Endothelial cell of umbilical vein (primary cell): ENCODE measurements around the gene EIF2S1. TPM values are rescaled to one million over a fixed set of nuclear protein-coding genes. Genes with fewer than 3 reads are reported as not detected.

ENCODE experiments used
- Bru-seq: library from RNA; stranded (reverse); fragments of 400-500 nt; gene quantifications from one replicate; lab custom pipeline; 2021; lab: Mats Ljungman, UMichigan
- BruChase-seq, 2 experiments: library from RNA; stranded (reverse); fragments of 400-500 nt; gene quantifications; one replicate each; lab custom pipeline; 2021; lab: Mats Ljungman, UMichigan
- BruUV-seq: library from RNA; stranded (reverse); fragments of 400-500 nt; replicated peaks from 2 replicates; lab custom pipeline; 2021; lab: Mats Ljungman, UMichigan
- CTCF ChIA-PET: fragments of 300-600, 350-600 bp; sonication (Branson Sonifier 250); formaldehyde crosslinking; loops from one replicate; lab custom pipeline; 2021; ENCODE audit warnings: antibody characterized with exemption, inconsistent platforms; lab: Charles Lee
- POLR2A ChIA-PET: fragments of 300-600, 350-600 bp; sonication (Branson Sonifier 250); formaldehyde crosslinking; loops from one replicate; lab custom pipeline; 2021; ENCODE audit warnings: antibody characterized with exemption, inconsistent platforms; lab: Charles Lee
- DNase-seq: peaks from one replicate; pipeline ENCODE4 v3.0.0-alpha.2; 2011; ENCODE audit warnings: low read depth, low spot score
- FAIRE-seq: peaks from 2 replicates; lab custom pipeline; 2011; peaks lifted over from hg19 to GRCh38; lab: Jason Lieb, UNC
- H2AFZ ChIP-seq: 2 replicates; pipeline ENCODE4 v1.6.0; 2012; ENCODE audit warnings: low read depth, low read length, control low read depth, inconsistent platforms
- H3K27ac ChIP-seq: 2 replicates; pipeline ENCODE4 v1.5.1; 2011; ENCODE audit warnings: low read depth, mild to moderate bottlenecking, control low read depth, low read length, moderate library complexity; ENCODE audit not compliant: insufficient read depth
- H3K27me3 ChIP-seq, 2 experiments: 2 replicates each; pipeline versions ENCODE4 v1.6.0 to v1.6.1; 2011; ENCODE audit warnings: low read length in 2 of 2, mixed read lengths in 1 of 2; ENCODE audit not compliant: control insufficient read depth in 2 of 2, insufficient read depth in 2 of 2
- H3K36me3 ChIP-seq, 2 experiments: 2 replicates in 1 of 2; 3 replicates in 1 of 2; pipeline ENCODE4 v1.5.1; 2011; ENCODE audit warnings: low read length in 2 of 2, mild to moderate bottlenecking in 1 of 2, moderate library complexity in 1 of 2; ENCODE audit not compliant: control insufficient read depth in 2 of 2, insufficient read depth in 2 of 2; ENCODE audit errors: extremely low read depth in 1 of 2
- H3K4me1 ChIP-seq: 3 replicates; pipeline ENCODE4 v1.5.1; 2011; ENCODE audit warnings: mild to moderate bottlenecking, low read length; ENCODE audit not compliant: control insufficient read depth, insufficient read depth; ENCODE audit errors: extremely low read depth
- H3K4me2 ChIP-seq: 2 replicates; pipeline ENCODE4 v1.6.1; 2011; ENCODE audit warnings: low read length, control low read depth, mixed read lengths; ENCODE audit not compliant: insufficient read depth
- H3K4me3 ChIP-seq, 3 experiments: fragments of 200-600 bp in 1 of 3; sonication (generic), shearing (Covaris generic) in 1 of 3; replicated peaks in 1 of 3; 2 replicates each; pipeline ENCODE4 v1.5.1; 2011 to 2016; ENCODE audit warnings: control low read depth in 3 of 3, low read length in 3 of 3, mild to moderate bottlenecking in 2 of 3, inconsistent platforms in 1 of 3, low read depth in 1 of 3, moderate library complexity in 1 of 3; ENCODE audit not compliant: insufficient read depth in 1 of 3
- H3K79me2 ChIP-seq: 2 replicates; pipeline ENCODE4 v1.6.0; 2012; ENCODE audit warnings: low read length, inconsistent platforms; ENCODE audit not compliant: control insufficient read depth, insufficient read depth
- H3K9ac ChIP-seq: replicated peaks from 2 replicates; pipeline ENCODE3; 2011; ENCODE audit warnings: low read length, control low read depth; ENCODE audit not compliant: insufficient read depth; ENCODE audit errors: extremely low read depth
- H3K9me1 ChIP-seq: replicated peaks from 3 replicates; pipeline ENCODE4 v1.6.0; 2011; ENCODE audit warnings: mild to moderate bottlenecking, low read length; ENCODE audit not compliant: control insufficient read depth, insufficient read depth; ENCODE audit errors: extremely low read depth
- H3K9me3 ChIP-seq: replicated peaks from 2 replicates; pipeline ENCODE4 v1.5.1; 2012; ENCODE audit warnings: low read length, inconsistent platforms; ENCODE audit not compliant: control insufficient read depth, insufficient read depth
- H4K20me1 ChIP-seq: replicated peaks from 2 replicates; pipeline ENCODE3; 2011; ENCODE audit warnings: mild to moderate bottlenecking, low read length; ENCODE audit not compliant: control insufficient read depth, insufficient read depth; ENCODE audit errors: extremely low read depth
- FOS ChIP-seq: IDR thresholded peaks from 2 replicates; pipeline ENCODE4 v1.6.1; 2011; ENCODE audit warnings: mild to moderate bottlenecking, low read length, moderate library complexity, borderline replicate concordance; ENCODE audit not compliant: insufficient read depth
- JUN ChIP-seq: IDR thresholded peaks from 2 replicates; pipeline ENCODE4 v1.6.1; 2011; ENCODE audit warnings: borderline replicate concordance, low read depth; ENCODE audit not compliant: insufficient read length, insufficient read depth
- MAX ChIP-seq: IDR thresholded peaks from 2 replicates; pipeline ENCODE4 v1.6.1; 2011; ENCODE audit not compliant: insufficient read depth, insufficient read length
- MYC ChIP-seq: IDR thresholded peaks from one replicate; pipeline ENCODE4 v1.6.1; 2011; ENCODE audit warnings: mild to moderate bottlenecking, low read depth, low read length
- POLR2A ChIP-seq: IDR thresholded peaks from 2 replicates; pipeline ENCODE4 v1.6.1; 2012; ENCODE audit warnings: low read depth, mild to moderate bottlenecking, control low read depth, low read length
- POLR2AphosphoS5 ChIP-seq: IDR thresholded peaks from 2 replicates; pipeline ENCODE4 v1.6.1; 2012; ENCODE audit warnings: low read depth, mild to moderate bottlenecking, control low read depth, low read length, moderate library complexity; ENCODE audit not compliant: insufficient read depth
- dilution Hi-C: fragments of 300-500 bp; cut with MboI; formaldehyde crosslinking; loops from one replicate; pipeline ENCODE4 v1.15.0; 2019; ENCODE audit warnings: low sequenced_read_pairs; ENCODE audit not compliant: extremely low pct_ligation_motif_present
- intact Hi-C: fragments of 100-400 bp; cut with micrococcal nuclease; formaldehyde crosslinking; loops from one replicate; pipeline ENCODE4 v1.10.0; 2022
- long read RNA-seq: library from polyadenylated mRNA; stranded (forward); transcript quantifications from one replicate; pipeline ENCODE4 v2.0.0, GENCODE V29; 2021
- polyA minus RNA-seq, 3 experiments: library from RNA; depleted of rRNA, polyadenylated mRNA; stranded (reverse); fragments of >200 nt; gene quantifications; 1 replicate in 1 of 3; 2 replicates in 2 of 3; pipeline ENCODE4 v1.2.3, GENCODE V29; 2011
- polyA plus RNA-seq, 4 experiments: library from polyadenylated mRNA; depleted of rRNA in 3 of 4; stranded (reverse) in 3 of 4; unstranded in 1 of 4; fragments of >200 nt; gene quantifications; 2 replicates each; pipeline versions ENCODE4 v1.2.1 to v1.2.3, GENCODE V29; 2011 to 2012; ENCODE audit warnings: missing spikeins in 1 of 4
- total RNA-seq: library from RNA; stranded (reverse); gene quantifications from 2 replicates; pipeline ENCODE4 v1.2.3, GENCODE V29; 2021
- TF ChIP-seq, protein P1 (sequence below), 2 donors: IDR thresholded peaks; 1 replicate in 1 of 2; 2 replicates in 1 of 2; pipeline ENCODE4 v1.5.1; 2011; ENCODE audit warnings: low read length in 2 of 2, mild to moderate bottlenecking in 2 of 2, moderate library complexity in 2 of 2, control low read depth in 1 of 2, inconsistent platforms in 1 of 2, low read depth in 1 of 2; ENCODE audit not compliant: insufficient read depth in 1 of 2; ENCODE audit errors: extremely low read depth in 1 of 2

Gene EIF2S1
- total RNA-seq (130 and 135 TPM in 2 replicates), polyA plus RNA-seq (20.2 and 36.8 TPM in 2 replicates), polyA minus RNA-seq (86.2 and 99.6 TPM in 2 replicates), Bru-seq, nascent RNA (percentile 94 among the genes with signal in this experiment), BruChase-seq, experiment 1, labeled RNA remaining after a 6-hour chase (percentile 95 among the genes with signal in this experiment), BruChase-seq, experiment 2, labeled RNA remaining after a 2-hour chase (percentile 91 among the genes with signal in this experiment)
- 64.9 and 85.2 TPM in 2 replicates for polyA plus RNA-seq (2011; cell fraction: cytosol; rRNA removed)
- 31.1 and 55.5 TPM in 2 replicates for polyA plus RNA-seq (2011; cell fraction: nucleus; rRNA removed)
- polyA plus RNA-seq (2012), result 161 and 284 TPM in 2 replicates
- 125 TPM for polyA minus RNA-seq (2011; cell fraction: cytosol; rRNA and poly(A)+ RNA removed)
- polyA minus RNA-seq (2011; cell fraction: nucleus; rRNA and poly(A)+ RNA removed), result 12.5 and 21.0 TPM in 2 replicates
- long read RNA-seq, full-length matches to known transcripts, result 460 of 479 reads
- long read RNA-seq, partial matches to known transcripts, result 9 of 479 reads
- long read RNA-seq, other reads (novel, unspliced or antisense), result 10 of 479 reads

DNA sequence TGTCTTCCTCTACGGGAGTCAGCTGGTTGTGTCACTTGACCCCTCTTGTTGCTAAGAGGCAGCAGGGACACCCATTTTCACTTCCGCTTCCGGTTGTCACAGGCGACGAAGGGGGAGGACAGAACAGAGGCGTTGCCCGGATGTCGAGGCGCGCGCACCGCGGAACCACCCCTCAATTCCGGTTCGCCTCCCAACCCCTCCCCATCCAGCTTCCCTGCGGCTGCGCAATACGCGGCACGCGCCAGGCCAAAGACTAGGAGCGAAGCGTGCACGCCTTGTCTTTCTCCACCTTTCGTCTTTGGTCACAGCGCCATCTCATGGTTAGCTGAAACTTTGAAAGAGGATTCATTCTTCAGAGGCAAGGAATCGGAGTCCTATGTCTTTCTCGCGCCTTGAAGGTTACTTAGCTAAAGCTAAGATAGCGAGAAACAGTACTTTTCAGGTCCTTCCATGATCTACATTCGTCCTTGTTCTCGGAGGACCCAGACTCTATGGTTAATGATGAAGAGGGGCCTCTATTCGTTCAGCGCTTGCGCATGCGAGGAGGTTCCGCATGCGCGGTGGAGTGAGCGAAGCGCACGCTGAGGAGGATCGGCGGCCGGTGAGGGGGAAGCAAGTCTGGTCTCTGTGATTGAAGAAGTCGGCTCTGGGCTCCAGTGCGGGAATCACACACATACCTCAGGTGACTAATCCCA, at the start of gene EIF2S1, which contains the start of gene ATP6V1D:
EIF2S1 (plus strand) TSS at position 554 of the 695 bp plus-strand sequence. CDS start 4,440 bp downstream, outside the sequence.
ATP6V1D (minus strand) TSS at position 30 of the 695 bp plus-strand sequence. CDS start 106 bp downstream, outside the sequence.
- Histone ChIP-seq H4K20me1 (no peaks in the 10 kb centered on the region), H3K4me3 (peak within 1 kb of the TSS; percentile 75 to 83 (median 83)), H3K36me3 (no peaks in the 10 kb centered on the region), H3K27me3 (no peaks in the 10 kb centered on the region), H2AFZ (peak within 1 kb of the TSS; percentile 86), H3K9me3 (no peaks in the 10 kb centered on the region), H3K4me1 (peaks cover 35% of the 10 kb centered on the region), H3K4me2 (peak within 1 kb of the TSS; percentile 88), H3K9ac (peak within 1 kb of the TSS; percentile 99), H3K79me2 (peaks cover 92% of the 10 kb centered on the region), H3K27ac (peak within 1 kb of the TSS; percentile 96), H3K9me1 (no peaks in the 10 kb centered on the region)
- CTCF ChIA-PET, result interaction anchor here (0.7 to 2.1 kb wide), 34 partner anchors 9 to 852 kb away, joined by 3 to 19 read pairs (median 4); partner anchors contain the start of genes GPHN, RDH11 and ZFYVE26
- TF ChIP-seq, protein P1, sequence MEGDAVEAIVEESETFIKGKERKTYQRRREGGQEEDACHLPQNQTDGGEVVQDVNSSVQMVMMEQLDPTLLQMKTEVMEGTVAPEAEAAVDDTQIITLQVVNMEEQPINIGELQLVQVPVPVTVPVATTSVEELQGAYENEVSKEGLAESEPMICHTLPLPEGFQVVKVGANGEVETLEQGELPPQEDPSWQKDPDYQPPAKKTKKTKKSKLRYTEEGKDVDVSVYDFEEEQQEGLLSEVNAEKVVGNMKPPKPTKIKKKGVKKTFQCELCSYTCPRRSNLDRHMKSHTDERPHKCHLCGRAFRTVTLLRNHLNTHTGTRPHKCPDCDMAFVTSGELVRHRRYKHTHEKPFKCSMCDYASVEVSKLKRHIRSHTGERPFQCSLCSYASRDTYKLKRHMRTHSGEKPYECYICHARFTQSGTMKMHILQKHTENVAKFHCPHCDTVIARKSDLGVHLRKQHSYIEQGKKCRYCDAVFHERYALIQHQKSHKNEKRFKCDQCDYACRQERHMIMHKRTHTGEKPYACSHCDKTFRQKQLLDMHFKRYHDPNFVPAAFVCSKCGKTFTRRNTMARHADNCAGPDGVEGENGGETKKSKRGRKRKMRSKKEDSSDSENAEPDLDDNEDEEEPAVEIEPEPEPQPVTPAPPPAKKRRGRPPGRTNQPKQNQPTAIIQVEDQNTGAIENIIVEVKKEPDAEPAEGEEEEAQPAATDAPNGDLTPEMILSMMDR (IDR thresholded peaks at IDR 0.05; ENCODE audit: extremely low read depth in 1 of 2, insufficient read depth in 1 of 2, low read depth in 1 of 2, low read length in 2 of 2), result peak; percentile 81 to 98
- TF ChIP-seq JUN (no peak), FOS (no peak), POLR2AphosphoS5 (peak; percentile 77), POLR2A (peak; percentile 75), MYC (peak; percentile 73), MAX (peak; percentile 89)
- FAIRE-seq (peak; percentile 93), DNase-seq (peak; percentile 99)
- intact Hi-C loops, result loop anchor here (1.0 to 10.0 kb wide), 7 partner anchors 54 to 853 kb away; partner anchors contain the start of genes GPHN, PALS1 and RDH11
- BruUV-seq, result no TSS peak
- POLR2A ChIA-PET, result interaction anchor here (0.9 kb wide), 1 partner anchor 335 kb away, joined by 4 read pairs; the partner anchor contains the start of gene RDH11
- dilution Hi-C loops, result no loop called here
